Stimulated activated CD4-positive, alpha-beta T cell treated with anti-CD3 and anti-CD28 coated beads, Interleukin-4, amount 100 ng/mL, for 1 hour (primary cell): ENCODE measurements around the gene ST6GALNAC3.

Source experiments
- DNase-seq: peaks from one replicate; pipeline ENCODE4 v3.0.0-alpha.2; 2020

ST6GALNAC3 gene

DNA sequence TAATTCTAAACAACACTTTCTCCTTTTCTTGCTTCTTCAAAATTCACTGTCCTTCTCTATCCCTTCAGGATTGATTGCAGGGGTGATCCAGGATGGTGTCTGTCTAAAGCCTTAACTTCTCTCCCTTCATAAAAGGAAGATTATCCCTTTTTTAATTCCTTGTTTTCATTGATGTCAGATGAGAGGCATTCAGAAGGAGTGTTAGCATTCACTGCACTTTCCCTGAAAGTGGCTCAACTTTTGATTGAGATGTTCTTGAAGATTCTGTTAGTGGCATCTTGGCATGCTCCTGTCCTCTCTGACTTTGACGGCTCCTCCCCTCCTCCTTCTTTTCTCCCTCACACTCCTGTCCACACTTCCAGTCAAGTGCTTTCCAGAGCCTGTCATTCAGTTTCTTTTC lies 71.6 kb downstream of the ST6GALNAC3 start:
- DNase-seq, result no peak

DNA sequence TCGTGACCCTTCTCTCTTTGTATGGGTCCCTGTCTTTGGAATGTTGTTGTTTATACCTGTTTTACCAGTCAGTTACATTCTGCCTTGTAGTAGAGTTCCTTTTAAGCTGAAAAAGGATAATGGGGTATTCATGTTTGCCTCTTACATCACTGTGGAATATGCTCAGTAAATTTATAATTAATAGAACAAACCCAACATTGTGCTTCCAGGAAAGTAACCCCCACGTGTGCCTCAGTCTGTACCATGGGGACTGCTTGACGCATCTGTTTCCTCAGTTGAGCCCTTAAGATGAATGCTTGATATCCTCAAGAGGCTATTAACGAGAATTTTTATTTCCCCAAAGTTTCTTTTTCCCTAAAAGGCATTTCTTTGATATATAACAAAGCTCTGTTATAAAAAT lies 73.4 kb downstream of the ST6GALNAC3 start:
- no peak for DNase-seq

DNA sequence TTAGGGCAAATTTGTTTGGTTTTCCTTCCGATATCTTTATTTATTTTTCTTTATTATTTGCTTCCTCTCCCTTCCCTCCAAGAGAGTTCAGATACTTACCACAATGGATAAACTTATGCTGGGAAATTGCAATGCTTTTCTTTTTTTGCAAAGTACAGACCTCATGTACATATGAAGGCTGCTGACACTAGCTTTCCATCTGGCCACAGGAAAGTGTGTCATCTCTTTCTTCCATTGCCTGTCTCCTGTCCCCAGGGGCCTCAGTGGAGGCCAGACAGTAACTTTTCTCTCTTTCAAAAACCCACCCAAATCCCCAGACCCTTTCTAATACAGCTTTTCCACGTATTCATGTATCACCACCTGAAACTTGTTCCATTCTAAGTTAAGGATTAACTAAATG lies 73.9 kb downstream of the ST6GALNAC3 start:
- DNase-seq, result no peak

DNA sequence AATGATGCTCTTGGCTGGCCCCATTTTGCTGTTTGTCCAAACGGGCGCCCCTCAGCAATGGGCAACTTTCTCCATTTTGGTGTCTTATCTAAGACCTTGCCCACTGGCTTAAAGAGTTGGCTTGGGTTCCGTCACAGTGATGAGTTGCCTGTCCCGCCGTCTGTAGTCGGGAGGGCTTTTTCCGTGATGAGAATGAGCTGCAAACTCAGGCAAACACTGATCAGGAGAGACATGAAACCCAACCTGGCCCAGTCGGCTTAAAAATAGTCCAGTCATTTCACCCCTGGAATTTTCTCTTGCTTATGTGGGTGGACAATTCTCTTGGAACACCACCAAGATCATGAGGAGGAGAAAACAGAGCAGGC lies 79.3 kb downstream of the ST6GALNAC3 start:
- no peak for DNase-seq

DNA sequence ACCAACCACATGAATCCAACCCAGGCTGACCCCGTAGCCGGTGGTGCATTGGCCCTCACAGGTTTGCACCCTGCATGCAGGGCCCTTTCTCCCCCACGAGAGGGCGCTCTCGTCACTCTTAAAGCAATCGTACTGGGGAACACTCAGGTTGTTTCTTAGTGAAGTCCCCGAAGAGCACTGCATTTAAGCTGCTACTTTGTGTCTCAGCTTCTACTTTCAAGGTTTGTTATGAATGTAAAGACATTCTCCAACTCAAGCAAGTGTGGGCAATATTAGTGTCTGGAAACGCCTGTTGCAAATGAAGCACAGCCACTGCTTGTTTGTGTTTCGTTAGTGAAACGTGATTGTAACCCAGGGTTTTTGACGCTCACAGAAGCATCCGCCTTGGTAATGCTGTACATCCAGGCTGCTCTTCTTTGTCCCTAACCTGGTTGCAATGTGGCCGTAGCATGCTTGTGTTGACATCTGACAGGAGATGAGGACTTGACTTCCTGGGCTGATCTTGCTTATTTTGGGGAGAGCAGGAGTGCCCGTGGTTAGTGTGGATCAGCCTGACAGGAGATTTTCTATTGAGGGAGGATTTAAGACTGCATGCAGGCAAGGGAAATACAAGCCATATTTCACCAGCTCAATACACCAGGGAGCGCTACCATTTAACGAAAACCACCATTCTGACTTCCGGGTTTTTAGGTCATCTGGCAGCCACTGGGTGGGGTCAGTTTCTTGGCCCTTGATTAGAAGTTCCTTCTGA lies 79.8 kb downstream of the ST6GALNAC3 start:
- DNase-seq, result peak; percentile 78

DNA sequence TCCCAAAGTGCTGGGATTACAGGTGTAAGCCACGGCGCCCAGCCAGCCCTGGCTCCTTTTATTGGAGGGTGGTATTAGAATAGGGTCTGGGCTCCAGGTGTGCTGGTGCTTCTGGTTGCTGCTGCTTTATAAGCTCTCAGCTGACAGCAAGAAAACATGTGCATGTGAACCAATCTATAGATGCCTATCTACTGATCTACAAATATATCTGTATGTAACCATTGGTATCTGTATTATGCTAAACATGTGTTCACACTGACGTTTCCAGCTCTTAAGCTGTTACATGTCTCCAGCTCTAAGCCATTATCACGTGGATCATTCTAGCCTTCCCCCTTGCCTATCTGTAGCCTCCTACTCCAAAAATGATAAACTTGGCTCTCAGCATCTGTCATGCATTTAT lies 82.4 kb downstream of the ST6GALNAC3 start:
- no peak for DNase-seq

DNA sequence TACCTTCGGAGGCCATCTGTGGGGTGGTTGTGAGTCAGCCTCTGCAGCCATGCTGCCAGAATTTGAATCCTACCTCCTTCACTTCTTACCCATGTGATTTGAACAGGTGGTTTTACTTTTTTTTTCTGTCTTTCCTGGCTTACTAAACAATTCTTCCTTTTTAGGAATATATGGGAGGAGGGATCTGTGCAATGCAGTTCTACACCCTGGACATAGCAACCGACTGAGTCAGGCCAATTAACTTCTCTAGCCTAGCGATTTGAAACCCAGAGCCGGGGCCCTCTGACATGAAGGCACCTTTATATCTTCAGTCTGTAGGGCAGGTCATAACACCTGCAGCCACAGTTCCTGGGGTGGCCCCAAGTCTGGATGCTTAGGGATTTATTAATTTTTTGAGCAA lies 83.6 kb downstream of the ST6GALNAC3 start:
- DNase-seq, result no peak

DNA sequence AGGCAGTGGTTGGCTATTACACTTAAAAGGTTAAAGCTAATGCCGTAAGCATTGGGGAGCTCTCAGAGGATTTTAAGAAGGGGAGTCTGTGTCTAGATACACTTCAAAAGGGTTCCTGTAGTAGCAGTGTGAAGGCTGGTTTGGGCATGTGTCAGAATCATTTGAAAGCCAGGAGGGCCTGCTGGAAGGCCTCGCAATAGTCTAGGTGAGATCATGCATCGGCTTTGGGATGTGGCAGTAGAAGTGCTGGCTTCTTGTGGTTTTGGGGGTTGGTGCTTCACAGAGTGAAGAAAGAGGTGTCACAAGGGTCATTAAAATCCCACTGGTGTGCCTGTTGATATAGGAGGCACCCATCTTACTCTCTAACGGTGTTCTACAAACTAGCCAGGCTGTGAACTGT lies 85.7 kb downstream of the ST6GALNAC3 start:
- DNase-seq, result no peak

DNA sequence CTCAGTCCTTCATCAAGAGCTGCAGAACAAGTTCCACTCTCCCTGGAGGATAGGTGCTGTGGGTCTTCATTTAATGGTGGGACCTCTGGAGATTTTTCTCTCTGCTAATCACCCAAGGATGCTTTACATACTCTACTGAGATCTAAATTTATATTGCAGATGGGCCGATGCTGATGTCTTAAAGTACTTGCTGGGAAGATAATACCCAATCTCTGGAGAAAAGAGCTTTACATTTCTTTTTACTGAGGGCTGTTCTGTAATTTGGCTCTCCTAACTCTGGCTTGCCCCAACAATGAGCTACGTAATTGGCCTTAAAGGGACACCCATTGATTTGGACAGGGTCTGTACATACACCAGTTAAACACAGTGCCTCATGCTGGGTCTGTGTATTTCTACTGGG lies 86.9 kb downstream of the ST6GALNAC3 start:
- no peak for DNase-seq

DNA sequence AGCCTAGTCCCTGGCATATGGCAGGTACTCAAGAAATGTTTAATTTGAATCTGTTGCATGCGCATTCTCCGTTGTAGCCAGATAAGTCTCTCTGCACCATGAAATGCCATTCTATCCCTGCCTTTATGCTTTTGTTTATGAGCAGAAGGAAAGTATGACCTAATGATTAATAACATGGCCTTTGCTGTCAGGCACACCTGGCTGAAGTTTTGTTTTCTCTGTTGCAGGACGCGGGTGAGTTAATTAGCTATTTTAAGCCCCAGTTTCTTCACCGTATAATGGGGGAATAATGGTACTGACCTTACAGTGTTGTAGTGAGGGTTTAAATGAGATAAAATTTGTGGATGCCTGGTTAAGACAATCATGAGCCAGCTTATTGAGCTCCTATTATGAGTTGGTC lies 87.7 kb downstream of the ST6GALNAC3 start:
- no peak for DNase-seq

DNA sequence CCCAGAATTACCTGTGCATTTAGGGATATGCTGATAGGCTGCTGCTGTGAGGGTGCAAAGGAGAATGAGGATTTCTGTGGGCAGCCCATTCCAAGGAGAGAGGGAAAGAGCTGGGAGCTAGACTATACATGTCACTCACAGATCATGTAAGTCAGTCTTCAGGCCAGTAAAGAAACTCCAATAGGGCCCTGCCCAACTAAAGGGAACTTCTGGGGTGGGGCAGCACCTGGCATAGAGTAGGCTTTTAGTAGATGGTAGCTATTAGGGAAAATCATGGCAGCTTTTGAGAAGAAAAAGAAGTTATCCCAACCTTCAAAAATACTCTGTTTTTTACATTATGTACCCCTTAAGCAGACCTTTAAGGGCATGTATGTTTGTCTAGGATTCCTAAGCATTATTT lies 89.6 kb downstream of the ST6GALNAC3 start:
- no peak for DNase-seq

DNA sequence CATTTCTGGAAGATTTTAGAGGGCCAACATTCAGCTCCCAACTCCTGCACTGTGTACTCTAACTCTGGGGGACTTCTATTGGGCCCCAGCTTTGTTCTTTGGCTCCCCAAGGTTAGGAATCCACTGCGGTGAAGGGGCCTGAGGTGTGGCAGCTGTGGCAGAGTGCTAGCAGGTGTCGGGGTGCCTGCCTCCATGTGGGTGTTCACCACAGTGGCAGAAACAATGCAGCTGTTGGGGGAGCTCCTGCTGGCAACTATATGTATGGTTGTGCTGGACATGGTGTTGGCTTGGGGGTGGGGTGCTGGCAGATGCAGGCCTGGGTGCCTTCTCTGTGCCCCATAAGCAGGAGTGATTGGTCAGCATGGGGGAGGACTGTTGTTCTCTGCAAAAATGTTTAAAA lies 95.5 kb downstream of the ST6GALNAC3 start:
- DNase-seq, result no peak

DNA sequence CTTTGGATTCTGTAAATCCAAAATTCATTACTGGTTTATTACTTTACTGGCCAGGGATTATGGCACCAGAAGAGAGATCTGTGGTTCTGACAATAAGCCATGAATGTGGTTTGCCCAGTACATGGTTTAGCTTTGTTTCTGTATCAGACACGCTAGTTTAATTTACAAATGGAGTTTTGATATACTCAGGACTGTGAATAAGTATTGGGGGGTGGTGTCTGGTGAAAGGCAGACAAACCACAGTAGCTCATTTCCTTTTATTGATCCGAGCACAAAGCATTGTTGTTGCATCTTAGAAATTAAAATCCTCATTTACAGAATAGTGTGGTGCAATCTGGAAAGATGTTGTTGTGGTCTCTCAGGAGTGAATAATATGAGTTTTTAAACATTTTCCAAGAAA lies 96.0 kb downstream of the ST6GALNAC3 start:
- no peak for DNase-seq

DNA sequence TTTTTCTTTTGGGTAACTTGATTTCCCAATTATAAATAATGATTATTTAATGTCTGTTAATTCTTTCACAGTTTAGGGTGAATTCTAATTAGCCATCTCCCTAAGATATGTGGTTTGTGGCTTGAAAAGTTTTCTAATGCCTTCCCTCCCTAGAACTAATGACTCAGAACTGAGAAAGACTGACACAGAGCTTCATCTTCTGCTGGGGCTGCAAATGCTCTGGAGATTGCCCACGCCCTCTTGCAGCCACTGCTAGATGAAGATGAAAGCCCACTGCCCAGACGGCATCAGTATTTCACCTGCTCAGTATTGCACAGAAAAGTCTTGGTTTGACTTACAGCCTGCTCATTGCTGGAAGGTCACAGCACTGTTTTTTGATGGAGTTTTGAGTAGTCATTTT lies 101.5 kb downstream of the ST6GALNAC3 start:
- DNase-seq, result no peak

DNA sequence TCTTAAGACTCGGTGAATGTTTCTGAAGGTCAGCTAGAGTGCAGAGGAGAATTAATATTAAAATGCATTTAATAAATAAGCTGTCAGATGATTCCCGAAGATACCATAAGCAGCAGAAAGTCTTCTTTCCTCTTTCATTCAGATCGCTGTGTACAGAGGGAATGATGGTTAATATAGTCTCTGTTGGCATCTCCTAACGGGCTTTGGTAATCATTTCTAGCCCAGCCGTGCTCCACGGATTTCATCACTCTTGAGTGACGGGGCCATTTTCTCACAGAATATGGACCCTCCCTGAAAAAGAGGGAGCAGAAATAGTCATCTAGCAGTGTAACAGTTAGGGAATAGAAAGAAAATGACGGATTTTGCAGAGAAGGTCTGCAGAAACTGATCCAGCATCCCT lies 103.1 kb downstream of the ST6GALNAC3 start:
- DNase-seq, result no peak

DNA sequence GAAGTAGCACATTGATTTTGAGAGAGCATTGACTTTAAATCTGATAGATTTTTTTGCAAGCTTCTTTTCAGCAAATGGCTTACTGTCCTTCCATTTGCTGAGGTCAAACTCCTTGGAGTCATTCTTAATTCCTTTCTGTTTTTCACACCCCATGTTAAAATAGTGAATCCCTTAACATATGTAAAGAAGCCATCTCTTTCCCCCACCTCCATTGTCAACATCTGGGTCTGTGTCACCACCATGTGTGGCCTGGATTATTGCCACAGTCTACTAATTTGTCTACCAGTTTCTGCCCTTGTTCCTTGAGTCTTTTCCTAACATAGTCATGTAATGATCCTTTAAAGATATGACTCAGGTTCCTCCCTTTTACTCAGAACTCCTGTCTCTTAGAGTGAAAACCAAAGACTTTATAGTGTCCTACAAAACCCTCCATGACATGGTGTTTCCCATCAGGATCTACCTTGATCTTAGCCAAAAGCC lies 104.7 kb downstream of the ST6GALNAC3 start:
- no peak for DNase-seq

DNA sequence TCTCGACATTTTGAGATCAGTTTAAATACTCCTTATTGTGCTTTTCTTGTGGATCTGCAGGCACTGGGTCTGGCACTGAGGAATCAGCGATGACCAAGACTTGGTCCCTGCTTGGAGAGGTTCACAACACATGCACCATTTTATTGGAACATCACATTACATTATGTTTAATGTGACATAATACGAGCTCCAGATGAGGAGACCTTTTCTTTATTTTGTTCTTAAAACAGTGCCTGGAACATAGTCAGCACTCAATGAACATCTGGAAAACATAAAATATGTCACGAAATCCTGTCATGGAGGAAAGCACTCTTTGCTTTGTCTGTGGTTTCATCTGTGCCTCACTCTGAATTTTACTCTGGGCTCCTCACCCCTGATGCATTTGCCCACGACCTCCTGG lies 110.7 kb downstream of the ST6GALNAC3 start:
- DNase-seq, result no peak

DNA sequence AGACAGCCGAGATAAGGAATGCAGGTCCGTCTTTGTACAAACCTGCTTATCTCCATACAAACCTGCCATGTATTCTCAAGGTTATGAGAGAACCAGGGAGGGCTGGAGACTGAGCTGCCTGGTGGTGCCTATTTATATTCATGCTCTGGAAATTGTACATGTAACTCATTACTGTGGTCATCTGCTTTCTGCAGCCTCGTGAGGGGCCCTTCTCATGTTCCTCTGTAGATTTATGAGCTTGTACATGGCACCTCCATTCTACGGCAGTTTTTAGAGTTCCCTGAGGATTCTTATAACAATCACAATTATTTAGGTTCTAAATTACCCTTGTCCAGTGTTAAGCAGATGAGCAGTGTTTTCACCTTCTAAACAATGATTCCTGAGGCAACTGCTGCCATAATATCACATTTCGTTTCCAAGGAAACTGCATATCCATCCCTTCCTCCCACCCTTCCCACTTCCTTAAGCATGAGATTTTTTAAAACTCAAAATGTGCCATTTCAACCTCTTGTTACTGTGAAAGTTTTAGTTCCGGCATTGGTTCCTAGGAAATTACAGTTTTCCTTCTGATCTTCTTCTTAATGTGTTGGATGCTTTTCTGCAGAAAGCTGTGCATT lies 112.1 kb downstream of the ST6GALNAC3 start:
- DNase-seq, result no peak

DNA sequence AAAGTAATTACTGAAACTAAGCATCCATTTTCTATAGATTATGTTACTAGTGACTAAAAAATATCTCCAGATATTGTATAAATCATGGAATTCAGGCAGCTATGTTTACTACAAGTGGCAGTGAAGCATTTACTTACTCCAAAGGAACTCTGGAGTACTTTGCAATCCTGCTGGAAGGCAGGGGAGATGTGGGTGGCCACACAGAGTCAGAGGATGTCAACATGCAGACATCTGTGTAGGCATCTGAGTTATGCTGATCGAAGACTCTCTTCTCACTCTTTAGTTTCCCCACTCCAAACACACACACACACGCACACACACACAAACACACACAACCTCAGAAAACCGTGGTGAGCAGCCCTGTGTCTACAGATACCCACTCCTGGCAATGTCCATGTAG lies 112.9 kb downstream of the ST6GALNAC3 start:
- DNase-seq, result no peak

DNA sequence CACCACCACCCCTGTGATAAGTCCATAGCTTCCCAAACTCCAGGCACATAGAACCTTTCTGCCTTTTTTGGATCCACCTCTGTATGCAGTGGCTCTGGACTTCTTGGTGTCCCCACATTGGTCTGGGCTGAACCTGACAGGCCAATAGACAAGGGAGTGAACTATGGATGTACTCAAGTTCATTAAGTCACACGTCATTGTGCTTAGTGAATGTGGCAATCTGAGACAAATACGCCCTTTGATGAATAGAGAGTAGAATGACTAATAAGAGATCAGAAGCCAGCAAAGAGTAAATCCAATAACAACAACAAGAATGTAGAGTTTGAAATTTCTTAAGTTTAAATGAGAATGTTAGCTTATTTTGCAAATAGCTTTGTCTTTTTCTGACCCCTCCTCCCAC lies 114.8 kb downstream of the ST6GALNAC3 start:
- DNase-seq, result no peak

DNA sequence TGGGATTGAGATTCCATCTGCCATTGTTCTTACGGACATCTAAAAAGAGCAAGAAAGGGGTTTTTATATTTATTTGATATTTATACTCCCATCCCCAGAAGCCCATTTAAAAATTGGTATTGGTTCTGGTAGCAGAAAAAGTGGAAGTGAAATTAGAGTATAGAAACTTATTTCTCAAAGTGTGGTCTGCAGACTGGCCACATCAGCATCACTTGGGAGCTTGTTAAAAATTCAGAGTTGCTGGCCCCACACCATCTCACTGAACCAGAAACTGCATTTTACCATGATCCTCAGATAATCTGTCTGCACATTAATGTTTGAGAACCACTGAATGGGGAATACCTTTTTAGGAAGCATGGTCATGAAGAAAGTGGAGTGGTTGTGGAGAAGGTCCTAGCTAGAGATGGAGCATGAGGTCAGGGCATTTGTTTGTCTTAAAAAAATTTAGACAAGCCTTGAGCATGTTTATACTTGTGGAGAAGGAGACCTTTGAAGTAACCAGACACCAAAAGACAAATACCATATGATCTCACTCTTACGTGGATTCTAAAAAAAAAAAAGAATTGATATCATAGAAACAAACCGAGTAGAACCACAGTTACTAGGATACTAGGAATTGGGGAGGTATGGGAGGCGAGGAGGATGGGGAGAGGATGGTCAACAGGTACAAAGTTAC lies 116.3 kb downstream of the ST6GALNAC3 start:
- DNase-seq, result no peak

DNA sequence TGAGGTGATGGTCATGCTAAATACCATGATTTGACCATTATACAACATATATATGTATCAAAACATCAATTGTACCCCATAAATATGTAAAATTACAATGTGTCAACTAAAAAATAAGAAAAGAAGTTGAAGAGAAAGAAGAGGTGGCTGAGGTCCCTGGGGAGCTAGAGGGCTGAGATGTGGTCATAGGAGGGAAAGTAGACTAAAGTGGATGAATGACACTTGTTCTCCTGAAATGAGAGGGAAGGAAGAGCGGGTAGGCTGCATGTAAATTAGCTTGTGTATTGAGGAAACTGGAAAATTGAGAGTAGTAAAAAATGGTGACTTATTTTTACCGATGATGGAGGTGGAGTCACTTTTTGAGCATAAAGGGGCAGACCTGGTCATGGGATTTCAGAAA lies 117.0 kb downstream of the ST6GALNAC3 start:
- no peak for DNase-seq

DNA sequence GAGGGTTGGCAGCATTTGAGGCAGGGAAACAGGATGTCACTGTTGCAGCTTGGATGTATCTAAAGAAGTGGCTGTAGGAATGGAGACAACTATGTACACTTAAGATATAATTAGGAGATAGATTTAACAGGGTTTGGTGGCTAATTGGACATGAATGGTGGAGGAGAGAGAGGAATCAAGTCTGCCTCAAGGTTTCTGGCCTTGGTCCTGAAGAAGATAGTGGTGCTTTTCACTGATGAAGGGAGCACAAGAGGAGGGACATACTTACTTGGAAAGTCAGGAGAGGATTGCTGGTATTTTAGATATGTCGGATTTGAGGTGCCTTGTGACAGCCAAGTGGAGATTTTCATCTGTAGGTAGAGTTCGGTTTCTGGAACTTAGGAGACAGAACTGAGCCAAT lies 123.9 kb downstream of the ST6GALNAC3 start:
- DNase-seq, result no peak

DNA sequence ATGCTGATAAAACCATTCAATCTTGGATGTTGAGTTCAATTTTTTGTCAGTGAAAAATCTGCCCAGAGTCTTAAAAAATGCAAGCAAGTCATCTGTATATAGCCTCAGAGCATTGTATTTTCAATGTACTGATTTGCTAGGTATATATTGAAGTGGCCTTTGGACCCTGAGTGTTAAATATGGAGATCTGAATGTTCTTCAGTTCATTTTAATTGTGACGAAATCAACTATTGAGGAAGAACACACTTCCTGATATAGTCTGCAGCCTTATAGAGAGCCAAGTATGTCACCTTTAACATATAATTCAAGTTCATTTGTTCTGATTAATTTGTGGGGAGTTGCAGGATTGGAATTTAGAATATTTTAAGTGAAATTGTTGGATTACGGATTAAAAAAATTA lies 128.1 kb downstream of the ST6GALNAC3 start:
- no peak for DNase-seq
